ENCODE results near the gene WWOX. TPM values are rescaled to one million over a fixed set of nuclear protein-coding genes. Genes with fewer than 3 reads are reported as not detected.

WWOX gene
- total and polyA plus RNA-seq, 2 donors (not counting 3 experiments of a cell fraction or from before 2014, with no cell fraction given), result 6.2 to 12.5 TPM

GRCh38 chr16:78950768-78951167, 851.3 kb downstream of the WWOX start:
- Histone ChIP-seq H3K27ac (ENCODE audit: insufficient read depth, low read depth, low read length) (no peak overlapping the region), H3K4me3 (replicated peaks in 1 of 3; ENCODE audit: insufficient read depth in 1 of 3, low read depth in 1 of 3, low read length in 3 of 3) (no peak overlapping the region), H3K9me1 (replicated peaks; ENCODE audit: control insufficient read depth, extremely low read depth, insufficient read depth, low read length) (no peaks in the 10 kb centered on the region), H3K9ac (replicated peaks; ENCODE audit: extremely low read depth, insufficient read depth, low read length) (no peak overlapping the region), H2AFZ (ENCODE audit: low read depth, low read length) (no peak overlapping the region), H3K4me2 (ENCODE audit: insufficient read depth, low read length) (no peak overlapping the region), H4K20me1 (replicated peaks; ENCODE audit: control insufficient read depth, extremely low read depth, insufficient read depth, low read length) (no peaks in the 10 kb centered on the region), H3K27me3 (ENCODE audit: control insufficient read depth in 2 of 2, insufficient read depth in 2 of 2, low read length in 2 of 2) (no peaks in the 10 kb centered on the region), H3K79me2 (ENCODE audit: control insufficient read depth, insufficient read depth, low read length) (no peaks in the 10 kb centered on the region), H3K4me1 (ENCODE audit: control insufficient read depth, extremely low read depth, insufficient read depth, low read length) (no peaks in the 10 kb centered on the region), H3K9me3 (replicated peaks; ENCODE audit: control insufficient read depth, insufficient read depth, low read length) (peaks cover 10% of the 10 kb centered on the region), H3K36me3 (ENCODE audit: control insufficient read depth in 2 of 2, extremely low read depth in 1 of 2, insufficient read depth in 2 of 2, low read length in 2 of 2) (no peaks in the 10 kb centered on the region)
- DNase-seq (ENCODE audit: low read depth, low spot score) (no peak), FAIRE-seq (no peak)
- intact Hi-C loops (cut with micrococcal nuclease), result no loop called here
- dilution Hi-C loops (cut with MboI; ENCODE audit: extremely low pct_ligation_motif_present, low sequenced_read_pairs), result no loop called here
- ChIA-PET POLR2A (no interaction called here), CTCF (no interaction called here)
- TF ChIP-seq POLR2AphosphoS5 (IDR thresholded peaks at IDR 0.05; ENCODE audit: insufficient read depth, low read depth, low read length) (no peak), JUN (IDR thresholded peaks at IDR 0.05; ENCODE audit: borderline replicate concordance, insufficient read depth, insufficient read length, low read depth) (no peak)
- TF ChIP-seq, protein P1, sequence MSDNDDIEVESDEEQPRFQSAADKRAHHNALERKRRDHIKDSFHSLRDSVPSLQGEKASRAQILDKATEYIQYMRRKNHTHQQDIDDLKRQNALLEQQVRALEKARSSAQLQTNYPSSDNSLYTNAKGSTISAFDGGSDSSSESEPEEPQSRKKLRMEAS (IDR thresholded peaks at IDR 0.05; ENCODE audit: insufficient read depth, insufficient read length), result no peak
- no TSS peak for BruUV-seq (replicated peaks)

DNA sequence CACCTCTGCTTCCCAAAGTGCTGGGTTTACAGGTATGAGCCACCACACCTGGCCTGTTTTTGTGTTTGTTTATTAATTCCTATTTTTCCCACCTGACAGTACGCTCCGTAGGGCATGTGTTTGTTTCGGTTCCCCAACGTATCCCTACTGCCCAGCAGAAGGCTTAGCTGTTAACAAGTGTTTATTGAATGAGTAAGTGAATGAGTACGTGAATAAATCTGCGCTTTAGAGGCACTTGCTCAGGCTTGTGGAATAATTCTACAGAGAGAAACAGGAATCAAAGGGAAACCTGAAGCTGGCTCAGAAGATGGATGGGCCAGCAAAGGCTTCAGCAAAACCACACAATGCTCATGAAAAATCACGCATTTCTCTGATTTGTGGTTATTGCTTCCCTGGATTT, 853.2 kb downstream of the WWOX start:
- intact Hi-C loops (cut with micrococcal nuclease), result no loop called here
- no peaks in the 10 kb centered on the region for H3K79me2 ChIP-seq (ENCODE audit: control insufficient read depth, insufficient read depth, low read length)
- TF ChIP-seq, protein P1 (IDR thresholded peaks at IDR 0.05; ENCODE audit: insufficient read depth, insufficient read length), result no peak
- TF ChIP-seq EZH2 (IDR thresholded peaks at IDR 0.05; ENCODE audit: borderline replicate concordance, low read depth, low read length, severe bottlenecking), result no peak
- H3K4me3 ChIP-seq (replicated peaks in 1 of 3; ENCODE audit: insufficient read depth in 1 of 3, low read depth in 1 of 3, low read length in 3 of 3), result no peak overlapping the region
- ChIA-PET CTCF (no interaction called here), POLR2A (no interaction called here)
- H3K27me3 ChIP-seq (ENCODE audit: control insufficient read depth in 2 of 2, insufficient read depth in 2 of 2, low read length in 2 of 2), result no peaks in the 10 kb centered on the region
- H2AFZ ChIP-seq (ENCODE audit: low read depth, low read length), result no peak overlapping the region
- H3K4me2 ChIP-seq (ENCODE audit: insufficient read depth, low read length), result no peak overlapping the region
- H3K4me1 ChIP-seq (ENCODE audit: control insufficient read depth, extremely low read depth, insufficient read depth, low read length), result no peaks in the 10 kb centered on the region
- no peaks in the 10 kb centered on the region for H3K36me3 ChIP-seq (ENCODE audit: control insufficient read depth in 2 of 2, extremely low read depth in 1 of 2, insufficient read depth in 2 of 2, low read length in 2 of 2)
- H4K20me1 ChIP-seq (replicated peaks; ENCODE audit: control insufficient read depth, extremely low read depth, insufficient read depth, low read length), result no peaks in the 10 kb centered on the region
- FAIRE-seq (no peak), DNase-seq (ENCODE audit: low read depth, low spot score) (no peak)
- no peak overlapping the region for H3K27ac ChIP-seq (ENCODE audit: insufficient read depth, low read depth, low read length)
- BruUV-seq (replicated peaks), result no TSS peak
- H3K9me3 ChIP-seq (replicated peaks; ENCODE audit: control insufficient read depth, insufficient read depth, low read length), result peaks cover 5% of the 10 kb centered on the region
- dilution Hi-C loops (cut with MboI; ENCODE audit: extremely low pct_ligation_motif_present, low sequenced_read_pairs), result no loop called here
- H3K9ac ChIP-seq (replicated peaks; ENCODE audit: extremely low read depth, insufficient read depth, low read length), result no peak overlapping the region
- H3K9me1 ChIP-seq (replicated peaks; ENCODE audit: control insufficient read depth, extremely low read depth, insufficient read depth, low read length), result no peaks in the 10 kb centered on the region
